ENCODE data around the gene RAB6C. TPM values are rescaled to one million over a fixed set of nuclear protein-coding genes. Genes with fewer than 3 reads are reported as not detected.
"Not testable (repeated sequence)": the region's sequence is repeated elsewhere in the genome, so short reads cannot be mapped to it uniquely, and the experiment has no call there.

RAB6C gene
- total RNA-seq, 1 donor from 2014 or later, result 0.07 TPM

DNA sequence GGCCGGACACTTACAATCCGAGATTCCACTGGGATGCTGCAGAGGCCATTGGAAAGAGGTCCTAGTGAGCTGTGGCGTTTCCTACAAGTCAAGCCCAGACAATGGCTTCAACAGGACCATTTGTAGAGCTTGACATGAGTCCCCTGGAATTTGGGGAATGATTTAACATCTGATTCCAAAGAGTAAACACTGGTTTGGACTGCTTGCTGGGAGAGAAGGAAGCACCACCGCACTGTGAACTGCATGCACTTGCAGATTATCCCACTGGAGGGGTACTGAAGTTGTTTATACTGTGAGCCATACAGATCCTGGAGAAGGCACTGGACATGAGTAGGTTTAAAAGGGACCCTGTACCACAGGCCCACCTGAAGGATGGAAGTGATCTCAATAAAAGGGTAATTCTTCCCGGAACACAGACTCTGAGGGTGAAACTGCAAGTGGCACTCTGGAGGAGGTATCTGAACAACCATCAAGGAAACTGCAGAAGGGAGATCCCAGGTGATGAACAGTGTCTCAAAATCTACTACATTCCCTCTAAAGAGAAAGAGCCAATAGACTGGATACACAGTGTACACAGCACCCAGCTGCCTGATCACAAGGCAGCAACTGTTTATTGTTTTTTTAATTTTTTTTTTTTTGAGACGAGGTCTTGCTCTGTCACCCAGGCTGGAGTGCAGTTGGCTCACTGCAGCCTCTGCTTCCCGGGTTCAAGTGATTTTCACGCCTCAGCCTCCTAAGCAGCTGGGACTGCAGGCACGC, 4.3 kb upstream of the RAB6C start:
- H3K9me3 Mint-ChIP-seq, result no peaks in the 10 kb centered on the region
- TF ChIP-seq EZH2 (IDR thresholded peaks at IDR 0.05) (no peak), EZH2phosphoT487 (IDR thresholded peaks at IDR 0.05) (no peak)
- TF ChIP-seq, protein P1, sequence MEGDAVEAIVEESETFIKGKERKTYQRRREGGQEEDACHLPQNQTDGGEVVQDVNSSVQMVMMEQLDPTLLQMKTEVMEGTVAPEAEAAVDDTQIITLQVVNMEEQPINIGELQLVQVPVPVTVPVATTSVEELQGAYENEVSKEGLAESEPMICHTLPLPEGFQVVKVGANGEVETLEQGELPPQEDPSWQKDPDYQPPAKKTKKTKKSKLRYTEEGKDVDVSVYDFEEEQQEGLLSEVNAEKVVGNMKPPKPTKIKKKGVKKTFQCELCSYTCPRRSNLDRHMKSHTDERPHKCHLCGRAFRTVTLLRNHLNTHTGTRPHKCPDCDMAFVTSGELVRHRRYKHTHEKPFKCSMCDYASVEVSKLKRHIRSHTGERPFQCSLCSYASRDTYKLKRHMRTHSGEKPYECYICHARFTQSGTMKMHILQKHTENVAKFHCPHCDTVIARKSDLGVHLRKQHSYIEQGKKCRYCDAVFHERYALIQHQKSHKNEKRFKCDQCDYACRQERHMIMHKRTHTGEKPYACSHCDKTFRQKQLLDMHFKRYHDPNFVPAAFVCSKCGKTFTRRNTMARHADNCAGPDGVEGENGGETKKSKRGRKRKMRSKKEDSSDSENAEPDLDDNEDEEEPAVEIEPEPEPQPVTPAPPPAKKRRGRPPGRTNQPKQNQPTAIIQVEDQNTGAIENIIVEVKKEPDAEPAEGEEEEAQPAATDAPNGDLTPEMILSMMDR (IDR thresholded peaks at IDR 0.05), result no peak
- Histone ChIP-seq H3K36me3 (no peaks in the 10 kb centered on the region), H3K27me3 (peaks cover 34% of the 10 kb centered on the region), H3K4me3 (no peak overlapping the region), H3K9ac (no peak overlapping the region), H3F3A (ENCODE audit: low read depth) (no peaks in the 10 kb centered on the region), H3K9me3 (ENCODE audit: low read depth) (no peaks in the 10 kb centered on the region), H3K27ac (no peak overlapping the region), H3K79me2 (ENCODE audit: low read depth) (no peaks in the 10 kb centered on the region), H3K4me2 (no peak overlapping the region), H2AFZ (replicated peaks) (no peak overlapping the region), H3K4me1 (no peaks in the 10 kb centered on the region), H4K20me1 (ENCODE audit: low read depth) (peaks cover 4% of the 10 kb centered on the region)
- H3K27ac Mint-ChIP-seq, result no peak overlapping the region
- no peak for DNase-seq (ENCODE audit: low spot score)
- H3K36me3 Mint-ChIP-seq, result no peaks in the 10 kb centered on the region
- H3K4me1 Mint-ChIP-seq, result peaks cover under 1% of the 10 kb centered on the region
- H3K4me3 Mint-ChIP-seq, result no peak overlapping the region
- H3K27me3 Mint-ChIP-seq (ENCODE audit: insufficient read depth, low read depth), result peaks cover 19% of the 10 kb centered on the region

DNA sequence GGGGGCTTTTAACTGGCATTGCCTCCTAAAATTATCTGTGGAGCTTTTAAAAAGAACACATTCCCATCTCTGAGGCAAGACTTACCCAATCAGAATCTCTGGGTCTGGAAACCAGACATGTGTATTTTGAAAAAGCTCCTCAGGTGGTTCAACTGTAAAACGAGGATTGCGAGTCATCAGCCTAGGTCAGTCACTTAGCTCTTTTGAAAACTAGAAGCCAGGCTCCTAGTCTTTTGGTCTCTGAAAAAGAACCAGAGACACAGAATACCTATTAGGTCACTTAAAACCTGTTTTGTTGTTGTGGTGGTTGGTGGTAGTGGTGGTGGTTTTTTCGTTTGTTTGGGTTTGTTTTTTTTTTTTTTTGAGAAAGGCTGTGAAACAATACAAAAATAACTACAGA, 2.5 kb upstream of the RAB6C start:
- H3K4me1 ChIP-seq; H3K9me3 ChIP-seq (ENCODE audit: low read depth); H3K4me2 ChIP-seq; H3K79me2 ChIP-seq (ENCODE audit: low read depth); H3F3A ChIP-seq (ENCODE audit: low read depth); H3K36me3 Mint-ChIP-seq; H3K9me3 Mint-ChIP-seq; H3K4me3 ChIP-seq; H4K20me1 ChIP-seq (ENCODE audit: low read depth); H2AFZ ChIP-seq (replicated peaks); H3K4me1 Mint-ChIP-seq; H3K9ac ChIP-seq; H3K36me3 ChIP-seq; H3K27ac ChIP-seq; H3K27ac Mint-ChIP-seq; H3K4me3 Mint-ChIP-seq; DNase-seq (ENCODE audit: low spot score): not testable (repeated sequence)
- H3K27me3 ChIP-seq, result peaks cover 51% of the 10 kb centered on the region
- peaks cover 28% of the 10 kb centered on the region for H3K27me3 Mint-ChIP-seq (ENCODE audit: insufficient read depth, low read depth)

DNA sequence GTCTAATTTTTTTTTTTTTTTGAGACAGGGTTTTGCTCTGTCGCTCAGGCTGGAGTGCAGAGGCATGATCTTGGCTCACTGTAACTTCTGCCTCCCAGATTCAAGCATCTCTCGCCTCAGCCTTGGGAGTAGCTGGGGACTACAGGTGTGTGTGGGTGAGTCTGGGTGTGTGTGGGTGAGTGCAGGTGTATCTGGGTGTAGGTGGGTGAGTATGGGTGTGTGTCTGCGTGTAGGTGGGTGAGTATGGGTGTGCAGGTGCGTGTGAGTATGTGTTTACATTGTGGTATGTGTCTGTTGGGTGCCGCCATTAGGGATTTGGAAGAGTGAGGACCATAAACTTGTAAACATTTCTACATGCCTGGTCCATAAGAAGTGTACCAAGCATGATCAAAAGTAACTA, 1.5 kb upstream of the RAB6C start:
- peaks cover 31% of the 10 kb centered on the region for H3K27me3 Mint-ChIP-seq (ENCODE audit: insufficient read depth, low read depth)

DNA sequence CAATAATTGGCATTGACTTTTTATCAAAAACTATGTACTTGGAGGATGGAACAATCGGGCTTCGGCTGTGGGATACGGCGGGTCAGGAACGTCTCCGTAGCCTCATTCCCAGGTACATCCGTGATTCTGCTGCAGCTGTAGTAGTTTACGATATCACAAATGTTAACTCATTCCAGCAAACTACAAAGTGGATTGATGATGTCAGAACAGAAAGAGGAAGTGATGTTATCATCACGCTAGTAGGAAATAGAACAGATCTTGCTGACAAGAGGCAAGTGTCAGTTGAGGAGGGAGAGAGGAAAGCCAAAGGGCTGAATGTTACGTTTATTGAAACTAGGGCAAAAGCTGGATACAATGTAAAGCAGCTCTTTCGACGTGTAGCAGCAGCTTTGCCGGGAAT, 780 bp downstream of the RAB6C start:
- peaks cover 84% of the 10 kb centered on the region for H3K27me3 ChIP-seq
- H3K4me3 Mint-ChIP-seq, result peak overlapping the region; percentile 83

More for the DNA sequence above, 1.5 kb upstream of the RAB6C start:
- Histone ChIP-seq H3K4me2 (no peak overlapping the region), H3K27ac (no peak overlapping the region), H3K79me2 (ENCODE audit: low read depth) (no peaks in the 10 kb centered on the region), H2AFZ (replicated peaks) (no peak overlapping the region), H3K4me3 (no peak overlapping the region), H3K36me3 (no peaks in the 10 kb centered on the region), H3K4me1 (no peaks in the 10 kb centered on the region), H3K9ac (no peak overlapping the region), H4K20me1 (ENCODE audit: low read depth) (peaks cover 4% of the 10 kb centered on the region), H3K9me3 (ENCODE audit: low read depth) (no peaks in the 10 kb centered on the region), H3F3A (ENCODE audit: low read depth) (no peaks in the 10 kb centered on the region), H3K27me3 (peaks cover 62% of the 10 kb centered on the region)
- Mint-ChIP-seq H3K9me3 (no peaks in the 10 kb centered on the region), H3K36me3 (no peaks in the 10 kb centered on the region), H3K4me1 (peaks cover 3% of the 10 kb centered on the region), H3K27ac (no peak overlapping the region), H3K4me3 (no peak overlapping the region)
- DNase-seq (ENCODE audit: low spot score), result no peak
- TF ChIP-seq EZH2 (IDR thresholded peaks at IDR 0.05) (no peak), EZH2phosphoT487 (IDR thresholded peaks at IDR 0.05) (no peak)

DNA sequence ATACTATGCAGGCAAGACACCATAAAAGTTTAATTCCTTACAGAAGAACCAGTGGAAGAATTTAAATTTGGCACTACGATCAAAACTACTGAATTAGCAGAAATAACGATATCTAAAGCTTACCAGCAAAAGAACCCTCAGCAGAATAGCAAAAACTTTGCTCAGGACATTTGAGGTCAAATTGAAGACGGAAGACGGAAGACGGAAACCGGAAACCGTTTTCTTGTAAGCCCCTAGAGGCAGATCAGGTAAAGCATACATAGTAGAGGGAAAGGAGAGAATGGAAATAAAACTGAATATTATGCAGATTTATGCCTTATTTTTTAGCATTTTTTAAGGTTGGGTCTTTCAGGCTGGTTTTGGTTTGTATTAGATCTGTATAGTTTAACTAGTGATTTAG, 2.2 kb downstream of the RAB6C start:
- H3K4me2 ChIP-seq; H3K36me3 Mint-ChIP-seq; H4K20me1 ChIP-seq (ENCODE audit: low read depth); H3F3A ChIP-seq (ENCODE audit: low read depth); H3K9me3 ChIP-seq (ENCODE audit: low read depth); H3K4me1 Mint-ChIP-seq; H3K79me2 ChIP-seq (ENCODE audit: low read depth); H3K9me3 Mint-ChIP-seq; H3K4me1 ChIP-seq; H3K9ac ChIP-seq; H3K36me3 ChIP-seq; H3K27ac Mint-ChIP-seq; H3K27ac ChIP-seq; H3K4me3 ChIP-seq; H3K4me3 Mint-ChIP-seq; H2AFZ ChIP-seq (replicated peaks): not testable (repeated sequence)
- TF ChIP-seq, protein P1 (IDR thresholded peaks at IDR 0.05), result peak; percentile 23
- DNase-seq (ENCODE audit: low spot score), result peak; percentile 7
- peaks cover 93% of the 10 kb centered on the region for H3K27me3 ChIP-seq
- H3K27me3 Mint-ChIP-seq (ENCODE audit: insufficient read depth, low read depth), result peaks cover 32% of the 10 kb centered on the region

More for the DNA sequence above, 780 bp downstream of the RAB6C start:
- H3K27ac Mint-ChIP-seq; H4K20me1 ChIP-seq (ENCODE audit: low read depth); H2AFZ ChIP-seq (replicated peaks); H3K36me3 ChIP-seq; H3F3A ChIP-seq (ENCODE audit: low read depth); H3K9ac ChIP-seq; H3K9me3 Mint-ChIP-seq; H3K36me3 Mint-ChIP-seq; H3K9me3 ChIP-seq (ENCODE audit: low read depth); DNase-seq (ENCODE audit: low spot score); H3K27ac ChIP-seq; H3K79me2 ChIP-seq (ENCODE audit: low read depth); H3K4me1 ChIP-seq; H3K4me1 Mint-ChIP-seq: not testable (repeated sequence)
- TF ChIP-seq EZH2 (IDR thresholded peaks at IDR 0.05), result peak; percentile 54
- H3K27me3 Mint-ChIP-seq (ENCODE audit: insufficient read depth, low read depth), result peaks cover 32% of the 10 kb centered on the region
- H3K4me3 ChIP-seq, result peak overlapping the region; percentile 53
- H3K4me2 ChIP-seq, result peak overlapping the region; percentile 53

Data from neural progenitor cell (in vitro differentiated cells).